IMR-90 (cell line): ENCODE data around the gene MYO5A.

Experiments
- CHD1 ChIP-seq: IDR thresholded peaks from 2 replicates; pipeline ENCODE4 v1.6.1; 2012; ENCODE audit warnings: low read depth, low read length, improper control_type of control experiment
- MAZ ChIP-seq: IDR thresholded peaks from 2 replicates; pipeline ENCODE4 v1.6.1; 2012; ENCODE audit warnings: low read depth, mild to moderate bottlenecking, low read length, improper control_type of control experiment, moderate library complexity, borderline replicate concordance
- MXI1 ChIP-seq: IDR thresholded peaks from 2 replicates; pipeline ENCODE4 v1.6.1; 2012; ENCODE audit warnings: low read depth, mild to moderate bottlenecking, low read length, moderate library complexity, borderline replicate concordance
- POLR2A ChIP-seq: IDR thresholded peaks from 2 replicates; pipeline ENCODE4 v1.6.1; 2012; ENCODE audit warnings: mild to moderate bottlenecking, low read depth, low read length
- RAD21 ChIP-seq: IDR thresholded peaks from 2 replicates; pipeline ENCODE4 v1.6.1; 2012; ENCODE audit warnings: low read length, improper control_type of control experiment
- RCOR1 ChIP-seq: IDR thresholded peaks from 2 replicates; pipeline ENCODE4 v1.6.1; 2012; ENCODE audit warnings: mild to moderate bottlenecking, low read length, improper control_type of control experiment; ENCODE audit not compliant: insufficient replicate concordance
- RFX5 ChIP-seq: IDR thresholded peaks from 2 replicates; pipeline ENCODE4 v1.8.0; 2012; ENCODE audit warnings: low read depth, mild to moderate bottlenecking, low read length, moderate library complexity
- SMC3 ChIP-seq: fragments of 150-350 bp; IDR thresholded peaks from 2 replicates; pipeline ENCODE4 v1.6.1; 2016; ENCODE audit warnings: low read depth, mild to moderate bottlenecking, antibody characterized with exemption, low read length, moderate library complexity
- TF ChIP-seq, protein P1 (sequence below): conservative IDR thresholded peaks from 2 replicates; pipeline ENCODE4 v1.5.1; 2012; ENCODE audit warnings: mild to moderate bottlenecking, low read depth, low read length, improper control_type of control experiment
- TF ChIP-seq, protein P2 (sequence below): fragments of 150-350 bp; IDR thresholded peaks from 2 replicates; pipeline ENCODE4 v1.6.1; 2016; ENCODE audit warnings: low read depth, mild to moderate bottlenecking, low read length, moderate library complexity, borderline replicate concordance
- TF ChIP-seq, protein P3 (sequence below): fragments of 150-350 bp; IDR thresholded peaks from 2 replicates; pipeline ENCODE4 v1.6.1; 2017; ENCODE audit warnings: mild to moderate bottlenecking, antibody characterized with exemption, low read length, low read depth

DNA sequence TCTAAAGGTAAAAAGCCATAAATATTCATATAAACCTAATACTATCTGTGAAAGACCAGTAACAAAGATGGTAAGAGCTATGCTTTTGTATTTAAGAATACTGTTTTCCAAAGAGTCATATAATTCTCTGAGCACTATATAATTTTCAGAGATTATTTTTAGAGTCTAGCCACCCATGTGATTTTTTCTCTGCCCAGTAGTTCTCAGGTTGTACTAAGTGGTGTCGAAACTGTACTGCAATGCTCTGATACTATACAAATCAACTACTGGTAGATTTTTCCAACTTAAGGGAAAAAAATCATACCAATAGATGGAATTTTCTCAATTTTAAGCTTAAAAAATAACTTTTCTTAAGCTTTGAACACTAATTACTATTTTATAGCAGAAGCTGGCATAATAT lies 104.8 kb downstream of the MYO5A start:
- TF ChIP-seq, protein P1, sequence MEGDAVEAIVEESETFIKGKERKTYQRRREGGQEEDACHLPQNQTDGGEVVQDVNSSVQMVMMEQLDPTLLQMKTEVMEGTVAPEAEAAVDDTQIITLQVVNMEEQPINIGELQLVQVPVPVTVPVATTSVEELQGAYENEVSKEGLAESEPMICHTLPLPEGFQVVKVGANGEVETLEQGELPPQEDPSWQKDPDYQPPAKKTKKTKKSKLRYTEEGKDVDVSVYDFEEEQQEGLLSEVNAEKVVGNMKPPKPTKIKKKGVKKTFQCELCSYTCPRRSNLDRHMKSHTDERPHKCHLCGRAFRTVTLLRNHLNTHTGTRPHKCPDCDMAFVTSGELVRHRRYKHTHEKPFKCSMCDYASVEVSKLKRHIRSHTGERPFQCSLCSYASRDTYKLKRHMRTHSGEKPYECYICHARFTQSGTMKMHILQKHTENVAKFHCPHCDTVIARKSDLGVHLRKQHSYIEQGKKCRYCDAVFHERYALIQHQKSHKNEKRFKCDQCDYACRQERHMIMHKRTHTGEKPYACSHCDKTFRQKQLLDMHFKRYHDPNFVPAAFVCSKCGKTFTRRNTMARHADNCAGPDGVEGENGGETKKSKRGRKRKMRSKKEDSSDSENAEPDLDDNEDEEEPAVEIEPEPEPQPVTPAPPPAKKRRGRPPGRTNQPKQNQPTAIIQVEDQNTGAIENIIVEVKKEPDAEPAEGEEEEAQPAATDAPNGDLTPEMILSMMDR = no peak
- TF ChIP-seq RAD21 (no peak), MXI1 (no peak), SMC3 (no peak), CHD1 (no peak), POLR2A (no peak), MAZ (no peak), RFX5 (no peak), RCOR1 (no peak)
- TF ChIP-seq, protein P2, sequence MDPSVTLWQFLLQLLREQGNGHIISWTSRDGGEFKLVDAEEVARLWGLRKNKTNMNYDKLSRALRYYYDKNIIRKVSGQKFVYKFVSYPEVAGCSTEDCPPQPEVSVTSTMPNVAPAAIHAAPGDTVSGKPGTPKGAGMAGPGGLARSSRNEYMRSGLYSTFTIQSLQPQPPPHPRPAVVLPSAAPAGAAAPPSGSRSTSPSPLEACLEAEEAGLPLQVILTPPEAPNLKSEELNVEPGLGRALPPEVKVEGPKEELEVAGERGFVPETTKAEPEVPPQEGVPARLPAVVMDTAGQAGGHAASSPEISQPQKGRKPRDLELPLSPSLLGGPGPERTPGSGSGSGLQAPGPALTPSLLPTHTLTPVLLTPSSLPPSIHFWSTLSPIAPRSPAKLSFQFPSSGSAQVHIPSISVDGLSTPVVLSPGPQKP = no peak
- TF ChIP-seq, protein P3, sequence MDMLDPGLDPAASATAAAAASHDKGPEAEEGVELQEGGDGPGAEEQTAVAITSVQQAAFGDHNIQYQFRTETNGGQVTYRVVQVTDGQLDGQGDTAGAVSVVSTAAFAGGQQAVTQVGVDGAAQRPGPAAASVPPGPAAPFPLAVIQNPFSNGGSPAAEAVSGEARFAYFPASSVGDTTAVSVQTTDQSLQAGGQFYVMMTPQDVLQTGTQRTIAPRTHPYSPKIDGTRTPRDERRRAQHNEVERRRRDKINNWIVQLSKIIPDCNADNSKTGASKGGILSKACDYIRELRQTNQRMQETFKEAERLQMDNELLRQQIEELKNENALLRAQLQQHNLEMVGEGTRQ = no peak
